ENCODE data around the gene HAPSTR1. TPM values are rescaled to one million over a fixed set of nuclear protein-coding genes. Genes with fewer than 3 reads are reported as not detected.

Gene HAPSTR1
- total and polyA plus RNA-seq, 2 donors (not counting 3 experiments of a cell fraction or from before 2014, with no cell fraction given): 15.7 to 63.7 TPM

DNA sequence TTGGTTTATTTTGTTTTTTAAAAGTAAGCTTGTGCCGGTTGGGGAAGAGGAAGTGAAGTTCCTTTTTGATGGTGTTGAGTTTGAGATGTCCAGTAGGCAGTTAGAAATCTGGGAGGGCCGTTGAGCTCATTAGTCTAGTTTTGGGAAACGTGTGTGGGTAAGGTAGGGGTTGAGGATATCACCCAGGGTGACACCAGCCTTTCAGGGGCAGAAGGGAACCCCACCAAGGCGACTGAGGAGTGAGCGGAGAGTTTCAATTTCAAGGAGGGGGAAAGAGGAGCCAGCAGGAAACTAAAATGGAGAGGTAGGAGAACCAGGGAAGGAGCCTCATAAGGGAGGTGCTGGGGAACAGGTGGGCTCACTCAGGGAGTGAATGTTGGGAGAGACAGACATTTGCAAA, 22.7 kb downstream of the HAPSTR1 start:
- Histone ChIP-seq H3K27me3 (ENCODE audit: control insufficient read depth in 2 of 2, insufficient read depth in 2 of 2, low read length in 2 of 2) (no peaks in the 10 kb centered on the region), H3K4me2 (ENCODE audit: insufficient read depth, low read length) (no peak overlapping the region), H3K4me3 (replicated peaks in 1 of 3; ENCODE audit: insufficient read depth in 1 of 3, low read depth in 1 of 3, low read length in 3 of 3) (no peak overlapping the region), H3K9me3 (replicated peaks; ENCODE audit: control insufficient read depth, insufficient read depth, low read length) (no peaks in the 10 kb centered on the region), H3K4me1 (ENCODE audit: control insufficient read depth, extremely low read depth, insufficient read depth, low read length) (peaks cover 46% of the 10 kb centered on the region), H3K27ac (ENCODE audit: insufficient read depth, low read depth, low read length) (no peak overlapping the region), H2AFZ (ENCODE audit: low read depth, low read length) (no peak overlapping the region), H4K20me1 (replicated peaks; ENCODE audit: control insufficient read depth, extremely low read depth, insufficient read depth, low read length) (peaks cover 26% of the 10 kb centered on the region), H3K79me2 (ENCODE audit: control insufficient read depth, insufficient read depth, low read length) (peaks cover 99% of the 10 kb centered on the region), H3K36me3 (ENCODE audit: control insufficient read depth in 2 of 2, extremely low read depth in 1 of 2, insufficient read depth in 2 of 2, low read length in 2 of 2) (peaks cover 5 to 23% of the 10 kb centered on the region in 2 experiments), H3K9me1 (replicated peaks; ENCODE audit: control insufficient read depth, extremely low read depth, insufficient read depth, low read length) (no peaks in the 10 kb centered on the region), H3K9ac (replicated peaks; ENCODE audit: extremely low read depth, insufficient read depth, low read length) (no peak overlapping the region)
- no peak for FAIRE-seq
- no peak for DNase-seq (ENCODE audit: low read depth, low spot score)
- dilution Hi-C loops (cut with MboI; ENCODE audit: extremely low pct_ligation_motif_present, low sequenced_read_pairs) (no loop called here), intact Hi-C loops (cut with micrococcal nuclease) (no loop called here)
- TF ChIP-seq POLR2A (IDR thresholded peaks at IDR 0.05; ENCODE audit: low read depth, low read length): peak; percentile 1
- TF ChIP-seq MAX (IDR thresholded peaks at IDR 0.05; ENCODE audit: insufficient read depth, insufficient read length): no peak
- CTCF ChIA-PET: interaction anchor here (0.7 to 1.2 kb wide), 3 partner anchors 21 to 26 kb away, joined by 3 read pairs; partner anchors contain the start of gene HAPSTR1
- POLR2A ChIA-PET: interaction anchor here (0.7 kb wide), 1 partner anchor 23 kb away, joined by 5 read pairs; the partner anchor contains the start of gene HAPSTR1
- no TSS peak for BruUV-seq (replicated peaks)

- dilution Hi-C loops (cut with MboI; ENCODE audit: extremely low pct_ligation_motif_present, low sequenced_read_pairs): no loop called here
- Histone ChIP-seq H3K27ac (ENCODE audit: insufficient read depth, low read depth, low read length) (peak overlapping the region; percentile 34), H3K9me1 (replicated peaks; ENCODE audit: control insufficient read depth, extremely low read depth, insufficient read depth, low read length) (no peaks in the 10 kb centered on the region), H3K9ac (replicated peaks; ENCODE audit: extremely low read depth, insufficient read depth, low read length) (no peak overlapping the region), H3K27me3 (ENCODE audit: control insufficient read depth in 2 of 2, insufficient read depth in 2 of 2, low read length in 2 of 2) (no peaks in the 10 kb centered on the region), H3K4me2 (ENCODE audit: insufficient read depth, low read length) (peak overlapping the region; percentile 26), H4K20me1 (replicated peaks; ENCODE audit: control insufficient read depth, extremely low read depth, insufficient read depth, low read length) (peaks cover 20% of the 10 kb centered on the region), H3K36me3 (ENCODE audit: control insufficient read depth in 2 of 2, extremely low read depth in 1 of 2, insufficient read depth in 2 of 2, low read length in 2 of 2) (peaks cover 5 to 19% of the 10 kb centered on the region in 2 experiments), H3K79me2 (ENCODE audit: control insufficient read depth, insufficient read depth, low read length) (peaks cover 98% of the 10 kb centered on the region), H2AFZ (ENCODE audit: low read depth, low read length) (no peak overlapping the region), H3K9me3 (replicated peaks; ENCODE audit: control insufficient read depth, insufficient read depth, low read length) (no peaks in the 10 kb centered on the region), H3K4me3 (replicated peaks in 1 of 3; ENCODE audit: insufficient read depth in 1 of 3, low read depth in 1 of 3, low read length in 3 of 3) (no peak overlapping the region), H3K4me1 (ENCODE audit: control insufficient read depth, extremely low read depth, insufficient read depth, low read length) (peaks cover 39% of the 10 kb centered on the region)
- no TSS peak for BruUV-seq (replicated peaks)
- TF ChIP-seq POLR2A (IDR thresholded peaks at IDR 0.05; ENCODE audit: low read depth, low read length) (no peak), JUN (IDR thresholded peaks at IDR 0.05; ENCODE audit: borderline replicate concordance, insufficient read depth, insufficient read length, low read depth) (no peak), EZH2 (IDR thresholded peaks at IDR 0.05; ENCODE audit: borderline replicate concordance, low read depth, low read length, severe bottlenecking) (no peak), MYC (IDR thresholded peaks at IDR 0.05; ENCODE audit: low read depth, low read length) (no peak), GATA2 (IDR thresholded peaks at IDR 0.05; ENCODE audit: insufficient read depth, insufficient read length, low read depth, low read length) (no peak), POLR2AphosphoS5 (IDR thresholded peaks at IDR 0.05; ENCODE audit: insufficient read depth, low read depth, low read length) (no peak), FOS (IDR thresholded peaks at IDR 0.05; ENCODE audit: borderline replicate concordance, insufficient read depth, low read length) (no peak), MAX (IDR thresholded peaks at IDR 0.05; ENCODE audit: insufficient read depth, insufficient read length) (no peak)
- TF ChIP-seq, protein P1, sequence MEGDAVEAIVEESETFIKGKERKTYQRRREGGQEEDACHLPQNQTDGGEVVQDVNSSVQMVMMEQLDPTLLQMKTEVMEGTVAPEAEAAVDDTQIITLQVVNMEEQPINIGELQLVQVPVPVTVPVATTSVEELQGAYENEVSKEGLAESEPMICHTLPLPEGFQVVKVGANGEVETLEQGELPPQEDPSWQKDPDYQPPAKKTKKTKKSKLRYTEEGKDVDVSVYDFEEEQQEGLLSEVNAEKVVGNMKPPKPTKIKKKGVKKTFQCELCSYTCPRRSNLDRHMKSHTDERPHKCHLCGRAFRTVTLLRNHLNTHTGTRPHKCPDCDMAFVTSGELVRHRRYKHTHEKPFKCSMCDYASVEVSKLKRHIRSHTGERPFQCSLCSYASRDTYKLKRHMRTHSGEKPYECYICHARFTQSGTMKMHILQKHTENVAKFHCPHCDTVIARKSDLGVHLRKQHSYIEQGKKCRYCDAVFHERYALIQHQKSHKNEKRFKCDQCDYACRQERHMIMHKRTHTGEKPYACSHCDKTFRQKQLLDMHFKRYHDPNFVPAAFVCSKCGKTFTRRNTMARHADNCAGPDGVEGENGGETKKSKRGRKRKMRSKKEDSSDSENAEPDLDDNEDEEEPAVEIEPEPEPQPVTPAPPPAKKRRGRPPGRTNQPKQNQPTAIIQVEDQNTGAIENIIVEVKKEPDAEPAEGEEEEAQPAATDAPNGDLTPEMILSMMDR (IDR thresholded peaks at IDR 0.05; ENCODE audit: extremely low read depth in 1 of 2, insufficient read depth in 1 of 2, low read depth in 1 of 2, low read length in 2 of 2): no peak
- intact Hi-C loops (cut with micrococcal nuclease): no loop called here
- ChIA-PET CTCF (interaction anchor here (0.7 to 1.2 kb wide), 2 partner anchors 24 to 25 kb away, joined by 3 read pairs; partner anchors contain the start of gene HAPSTR1), POLR2A (interaction anchor here (0.6 kb wide), 1 partner anchor 260 kb away, joined by 4 read pairs; no protein-coding TSS in a partner anchor)
- DNase-seq (ENCODE audit: low read depth, low spot score) (no peak), FAIRE-seq (no peak)
Observed at GRCh38 chr16:9114842-9115241, 23.4 kb downstream of the HAPSTR1 start.
